Measurements from ENCODE around the gene TEFM.

DNA sequence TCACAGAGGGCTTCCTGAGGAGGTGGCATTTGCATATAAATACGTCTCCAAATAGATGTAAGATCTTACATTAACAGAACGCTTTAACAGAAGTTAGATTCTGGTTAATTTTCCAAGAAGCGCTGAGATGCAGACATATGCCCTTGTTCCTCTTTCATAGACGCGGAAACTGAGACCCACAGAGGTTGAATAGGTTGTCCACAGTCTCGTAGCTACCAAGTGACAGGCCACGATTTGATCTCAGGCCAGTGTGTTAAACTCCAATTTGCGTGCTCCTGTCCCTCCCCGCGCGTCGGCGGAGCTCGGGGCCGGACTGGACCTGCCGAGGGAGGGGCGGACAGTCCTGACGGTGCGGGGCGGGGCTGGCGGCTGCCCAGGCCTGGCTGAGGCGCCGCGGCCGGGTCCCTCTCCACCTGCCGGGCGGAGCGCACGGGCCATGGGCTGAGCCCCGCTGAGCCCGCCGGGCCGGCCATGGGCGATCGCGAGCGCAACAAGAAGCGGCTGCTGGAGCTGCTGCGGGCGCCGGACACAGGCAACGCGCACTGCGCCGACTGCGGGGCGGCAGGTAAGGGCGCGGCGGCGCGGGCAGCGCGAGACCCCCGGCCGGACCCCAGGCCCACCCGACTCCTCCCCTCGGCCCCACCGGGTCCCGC lies 15.6 kb upstream of the TEFM start, which contains the start of gene ADAP2:
- TF ChIP-seq POLR2AphosphoS5 (IDR thresholded peaks at IDR 0.05; ENCODE audit: low read depth, low read length) (no peak), REST (IDR thresholded peaks at IDR 0.05; ENCODE audit: insufficient read depth in 1 of 2, low read depth in 2 of 2, low read length in 2 of 2) (no peak)
